SK-N-DZ (cell line): Measurements from ENCODE around the gene ZNF618.
"Not testable (repeated sequence)": the region's sequence is repeated elsewhere in the genome, so short reads cannot be mapped to it uniquely, and the experiment has no call there.

Experiments
- DNase-seq: peaks from one replicate; pipeline ENCODE4 v3.0.0-alpha.2; 2015; ENCODE audit warnings: low spot score

The ZNF618 gene

DNA sequence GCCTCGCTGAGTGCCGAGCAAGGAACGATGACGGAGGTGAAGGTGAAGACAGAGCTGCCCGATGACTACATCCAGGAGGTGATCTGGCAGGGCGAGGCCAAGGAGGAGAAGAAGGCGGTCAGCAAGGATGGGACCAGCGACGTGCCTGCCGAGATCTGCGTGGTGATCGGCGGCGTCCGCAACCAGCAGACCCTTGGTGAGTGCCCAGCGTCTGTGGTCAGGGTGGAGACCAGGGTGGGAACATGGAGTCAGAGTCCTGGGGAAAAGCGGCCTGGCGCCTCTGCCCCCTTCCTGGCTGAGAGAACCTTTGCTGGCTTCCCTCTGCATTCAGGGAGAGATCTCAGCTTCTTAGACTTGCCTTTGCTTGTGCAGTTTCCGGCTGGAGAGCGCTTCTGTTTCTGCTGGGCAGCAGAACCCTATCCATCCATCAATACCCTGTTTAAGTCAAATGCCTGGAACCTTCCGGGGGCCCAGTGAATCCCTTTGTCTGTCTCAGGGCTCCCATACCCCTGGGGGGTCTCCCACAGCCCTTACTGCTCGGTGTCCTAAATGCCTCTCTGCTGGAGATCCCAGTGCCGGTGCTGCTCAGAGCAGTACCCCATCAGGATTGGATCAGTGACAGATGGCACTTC, 112.4 kb downstream of the ZNF618 start:
- no peak for DNase-seq

DNA sequence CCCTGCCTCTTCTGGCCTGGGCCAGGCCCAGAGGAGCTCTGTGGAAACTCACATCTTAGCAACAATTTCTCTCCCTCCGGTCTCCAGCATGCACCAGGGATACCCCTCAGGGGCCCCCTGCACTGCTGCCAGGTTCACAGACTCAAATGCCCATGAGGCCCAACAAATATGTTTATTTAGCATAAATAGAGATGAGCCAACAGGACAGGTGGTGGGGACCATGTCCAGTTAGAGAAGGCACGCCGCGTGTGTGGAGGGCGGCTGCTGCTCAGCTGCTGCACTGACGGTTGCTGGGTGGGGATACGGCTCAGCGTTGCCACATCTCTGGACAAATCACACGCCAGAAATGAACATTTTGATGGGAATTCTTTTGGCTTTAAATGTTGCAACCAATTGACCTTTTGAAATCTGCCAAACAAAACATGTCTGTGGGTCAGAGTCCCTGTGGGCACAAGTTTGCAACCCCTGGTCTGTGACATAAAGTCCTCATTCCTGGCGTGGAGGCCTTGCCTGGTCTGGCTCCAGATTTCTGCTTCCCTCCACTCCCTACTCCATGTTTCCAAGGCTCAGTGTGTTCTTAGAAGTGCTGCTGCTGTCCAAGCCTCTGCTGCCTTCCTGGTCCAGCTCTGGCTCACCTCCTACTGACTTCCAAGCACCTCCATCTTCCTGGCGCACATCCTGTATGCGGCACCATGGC, 113.1 kb downstream of the ZNF618 start:
- DNase-seq = no peak

DNA sequence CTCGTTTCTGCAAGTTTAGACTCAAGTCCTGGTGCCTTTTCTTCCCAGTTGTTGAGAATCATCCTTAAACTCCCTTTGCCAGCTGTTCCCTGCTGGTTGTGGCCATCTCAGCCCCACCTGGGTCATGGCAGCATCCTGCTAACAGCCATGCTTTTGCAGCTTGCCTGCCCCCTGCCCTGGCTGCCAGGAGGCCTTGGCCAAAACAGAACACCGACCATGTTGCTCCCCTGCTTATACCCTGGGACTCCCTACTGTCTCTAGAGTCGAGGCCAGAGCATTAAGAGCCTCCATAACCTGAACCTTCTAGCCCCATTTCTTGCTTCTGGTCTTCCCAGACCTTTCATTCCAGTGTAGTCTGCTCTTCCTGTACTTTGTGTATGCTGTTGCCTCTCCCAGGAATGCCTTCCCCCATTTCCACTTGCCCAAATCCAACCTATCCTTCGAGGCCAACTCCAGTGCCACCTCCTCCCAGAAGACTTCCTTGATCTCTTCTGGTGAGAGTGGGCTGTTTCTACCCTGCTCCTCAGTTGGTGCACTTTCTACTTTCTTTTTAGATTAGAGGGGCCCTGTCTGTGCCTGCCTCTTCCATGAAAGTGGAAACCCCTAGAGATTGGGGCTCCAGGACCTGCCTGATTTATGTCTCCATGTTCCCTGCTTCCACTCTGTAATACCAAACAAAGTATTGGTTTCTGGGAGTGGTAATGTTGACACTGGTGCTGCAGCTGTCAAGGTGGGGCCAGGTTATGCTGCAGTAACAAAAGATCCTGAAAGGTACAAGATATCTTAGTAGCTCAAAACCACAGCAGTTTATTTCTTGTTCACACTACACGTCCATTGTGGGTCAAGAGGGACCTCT, 113.8 kb downstream of the ZNF618 start:
- no peak for DNase-seq

DNA sequence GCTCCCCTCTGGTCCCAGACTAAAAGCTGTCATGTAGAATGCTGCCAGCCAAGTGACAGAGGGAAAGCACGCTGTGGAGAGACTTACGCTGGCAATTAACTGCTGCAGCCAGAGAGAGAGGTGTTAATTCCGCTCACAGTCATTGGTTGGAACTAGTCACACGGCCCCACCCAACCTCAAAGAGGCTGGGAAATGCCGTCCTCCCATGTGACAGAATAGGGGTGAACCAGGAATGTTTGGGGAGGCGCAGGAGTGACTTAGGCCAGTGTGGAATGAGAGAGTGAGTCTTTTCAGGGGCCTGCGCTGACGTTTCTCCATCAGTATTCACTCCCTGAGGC, 114.4 kb downstream of the ZNF618 start:
- no peak for DNase-seq

DNA sequence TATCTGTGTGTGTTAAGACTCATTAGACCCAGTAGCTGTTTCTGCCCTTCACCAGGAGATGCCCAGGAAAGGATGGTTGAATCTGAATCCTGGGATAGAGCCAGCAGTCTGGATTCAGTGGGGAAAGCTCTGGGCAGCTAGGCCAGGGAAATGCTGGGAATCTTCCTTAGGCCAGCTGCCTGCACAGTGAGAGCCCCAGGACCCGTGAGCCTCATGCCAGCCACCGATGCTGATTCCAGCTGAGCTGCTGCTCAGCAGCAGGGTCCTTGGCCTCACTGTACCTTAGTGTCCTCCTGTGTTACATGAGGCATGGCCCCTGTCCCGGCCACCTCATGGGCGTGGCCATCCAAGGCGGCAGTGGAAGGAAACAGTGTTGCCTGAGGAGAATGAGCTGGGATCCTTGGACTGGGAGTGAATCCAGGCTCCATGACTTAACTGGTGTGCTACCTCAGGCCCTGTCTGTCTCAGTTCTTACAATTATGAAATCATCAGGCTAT, 114.9 kb downstream of the ZNF618 start:
- DNase-seq = no peak

DNA sequence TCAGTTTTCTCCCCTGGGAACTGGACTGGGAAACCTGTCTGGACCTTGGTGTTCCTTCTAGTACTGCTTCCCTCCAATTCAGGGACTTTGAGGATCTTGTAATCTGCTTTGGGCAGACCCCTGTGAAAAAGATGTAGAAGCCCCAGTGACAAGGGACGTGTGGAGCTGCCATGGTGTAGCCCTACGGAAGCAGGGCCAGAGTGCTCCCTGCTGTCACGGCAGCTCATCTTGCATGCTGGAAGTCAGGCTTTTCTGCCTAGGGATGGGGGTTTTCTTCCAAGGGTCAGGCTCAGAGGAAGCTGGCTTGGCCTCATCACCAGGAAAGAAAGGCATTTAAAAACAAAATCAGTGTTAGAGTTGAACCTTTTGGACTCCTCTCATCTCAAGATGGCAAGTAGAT, 115.6 kb downstream of the ZNF618 start:
- no peak for DNase-seq

DNA sequence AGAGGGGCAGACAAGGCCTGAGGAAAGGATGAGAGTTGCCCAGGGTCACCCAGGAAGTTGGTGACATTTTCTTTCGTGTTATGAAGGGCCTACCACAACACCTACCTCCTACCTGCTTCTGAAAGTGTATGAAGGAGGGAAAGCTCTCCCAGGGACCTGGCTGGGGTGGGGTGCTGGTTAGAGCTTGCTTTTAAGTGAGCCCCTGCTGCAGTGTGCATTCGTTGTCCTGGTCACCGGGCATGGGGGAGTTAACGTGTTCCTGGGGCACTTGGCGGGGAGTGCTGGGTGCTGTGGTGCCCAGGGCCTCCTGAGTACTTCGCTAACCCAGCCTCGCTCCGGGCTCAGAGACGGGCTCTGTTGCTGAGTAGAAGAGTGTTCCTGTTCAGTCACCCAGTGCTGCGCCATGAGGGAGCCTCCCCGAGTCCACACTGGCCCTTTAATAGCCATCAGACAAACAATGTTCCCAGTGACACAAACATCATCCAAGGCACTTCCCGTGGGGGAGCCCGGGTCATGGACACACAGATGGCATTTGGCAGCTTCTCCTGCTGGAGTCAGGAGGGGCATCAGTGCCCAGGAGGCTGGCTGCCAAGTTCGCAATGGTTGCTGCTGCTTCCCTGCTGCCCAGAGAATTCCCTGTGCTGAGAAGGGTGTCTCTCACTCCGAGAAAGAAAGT, 116.3 kb downstream of the ZNF618 start:
- no peak for DNase-seq

DNA sequence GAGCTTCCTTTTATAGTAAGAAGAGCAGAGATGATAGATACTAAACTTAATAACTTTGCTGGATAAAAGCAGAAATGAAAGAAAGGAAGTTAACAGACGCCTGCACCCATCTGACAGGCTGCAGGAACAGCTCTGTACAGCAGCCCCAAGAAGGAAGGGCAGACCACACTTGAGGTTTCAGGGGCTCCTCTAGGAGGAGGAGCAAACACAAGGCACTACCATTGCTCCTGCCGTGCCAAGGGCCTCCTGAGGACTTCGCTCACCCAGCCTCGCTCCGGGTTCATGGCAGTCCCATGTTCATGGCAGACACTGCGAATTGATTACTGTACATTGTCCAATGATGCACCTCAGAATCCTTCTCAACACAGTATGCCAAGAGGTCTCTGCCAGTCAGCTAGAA, 116.9 kb downstream of the ZNF618 start:
- no peak for DNase-seq

DNA sequence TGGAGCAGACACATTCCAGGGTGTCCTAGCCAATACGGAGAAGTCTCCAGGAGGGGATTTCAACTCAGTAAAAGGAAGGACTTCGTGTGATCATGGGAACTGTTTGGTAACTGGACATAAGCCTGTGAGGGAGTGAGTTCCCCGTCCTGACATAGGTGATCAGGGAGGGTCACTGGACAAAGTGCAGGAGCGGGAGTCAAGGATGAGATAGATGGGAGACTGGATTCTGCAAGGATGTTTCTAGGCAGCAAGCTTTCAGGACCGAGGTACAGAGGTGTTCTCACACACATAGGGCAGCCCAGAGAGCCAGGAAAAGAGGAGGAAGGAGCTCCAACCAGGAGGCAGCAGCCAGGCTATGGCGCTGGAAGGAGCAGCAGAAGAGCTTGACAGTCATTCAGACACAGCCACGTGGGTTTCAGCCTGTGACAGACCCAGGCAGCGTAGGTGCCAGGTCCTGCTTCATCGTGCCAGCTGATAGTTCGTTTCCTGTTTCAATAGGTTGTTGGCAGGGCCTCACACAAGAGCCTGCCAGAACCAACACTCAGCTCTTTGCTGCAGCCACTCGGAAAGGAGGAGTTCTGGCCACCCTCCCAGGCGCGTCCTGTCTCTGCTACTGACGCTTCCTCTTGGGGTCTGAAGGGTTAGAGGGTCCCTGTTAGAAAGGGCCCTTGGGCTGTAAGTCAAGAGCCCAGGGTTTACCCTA, 117.9 kb downstream of the ZNF618 start:
- DNase-seq = no peak

DNA sequence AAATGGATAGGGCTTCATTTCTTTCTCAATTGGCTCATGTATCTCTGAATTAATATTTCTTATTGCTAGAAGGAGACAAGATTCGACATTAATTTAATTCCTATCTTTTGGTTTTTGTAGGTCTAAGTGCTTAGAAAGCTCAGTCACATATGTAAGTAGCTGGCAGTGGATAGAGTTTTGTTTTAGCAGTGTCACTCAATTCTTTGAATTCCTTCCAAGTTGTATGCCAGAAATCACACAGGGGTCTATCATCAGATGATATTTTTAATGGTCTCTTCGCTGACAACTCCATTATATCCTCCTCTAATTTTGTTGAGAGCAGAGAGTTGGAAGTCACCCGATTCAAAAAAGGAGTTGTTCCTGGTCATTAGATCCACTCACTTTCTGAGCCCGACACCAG, 119.3 kb downstream of the ZNF618 start:
- DNase-seq = no peak

DNA sequence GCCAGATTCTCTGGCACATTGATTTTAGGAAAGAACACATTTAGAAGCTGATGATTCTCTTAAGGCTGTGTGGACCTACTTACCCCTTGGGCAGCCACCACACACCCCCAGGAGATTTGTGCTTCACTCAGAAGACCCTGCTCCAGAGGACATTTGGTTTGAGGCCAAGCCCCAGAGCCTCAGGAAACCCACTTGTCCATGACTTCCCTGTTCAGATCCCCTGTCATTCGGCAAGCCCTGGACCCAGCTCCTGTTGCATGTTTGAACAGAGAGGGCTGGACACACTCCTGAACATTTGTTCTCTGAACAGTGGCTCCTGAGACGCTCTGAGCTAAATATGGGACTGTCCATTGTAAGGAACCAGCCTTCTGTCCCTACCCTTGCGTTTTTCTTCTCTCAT, 119.9 kb downstream of the ZNF618 start:
- no peak for DNase-seq

DNA sequence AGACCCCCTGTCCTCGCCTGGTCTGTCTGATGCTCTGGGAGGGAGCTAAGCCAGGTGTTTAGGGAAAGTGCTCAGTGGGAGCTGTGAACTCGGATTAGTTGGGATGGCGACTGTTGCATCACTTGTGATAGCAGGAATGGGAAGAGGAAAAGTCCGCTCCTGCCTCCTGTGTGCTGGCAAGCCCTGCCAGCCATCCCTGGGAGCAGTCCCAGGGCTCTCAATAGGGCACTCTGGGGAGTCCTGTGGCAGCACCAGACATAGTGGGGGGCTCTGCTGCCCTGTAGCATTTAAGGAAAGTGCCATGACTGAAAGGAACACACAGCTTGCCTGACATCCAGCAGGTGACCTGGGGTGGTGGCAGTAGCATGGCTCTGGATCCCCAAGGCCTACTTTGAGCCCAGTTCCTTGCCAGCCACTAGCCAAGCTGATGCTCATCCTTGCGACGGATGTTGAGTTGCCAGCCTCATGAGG, 120.5 kb downstream of the ZNF618 start:
- no peak for DNase-seq

DNA sequence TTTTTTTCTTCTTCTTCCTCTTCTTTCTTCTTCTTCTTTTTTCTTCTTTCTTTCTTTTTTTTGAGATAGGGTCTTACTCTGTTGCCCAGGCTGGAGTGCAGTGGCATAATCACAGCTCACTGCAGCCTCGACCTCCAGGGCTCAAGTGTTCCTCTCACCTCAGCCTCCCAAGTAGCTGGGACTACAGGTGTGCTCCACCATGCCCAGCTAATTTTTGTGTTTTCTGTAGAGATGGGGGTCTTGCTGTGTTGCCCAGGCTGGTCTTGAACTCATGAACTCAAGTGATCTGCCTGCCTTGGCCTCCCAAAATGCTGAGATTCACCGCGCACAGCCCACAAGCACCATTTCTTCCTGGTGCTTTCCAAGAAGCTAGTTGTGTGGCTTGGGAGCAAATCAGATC, 121.0 kb downstream of the ZNF618 start:
- DNase-seq = not testable (repeated sequence)

DNA sequence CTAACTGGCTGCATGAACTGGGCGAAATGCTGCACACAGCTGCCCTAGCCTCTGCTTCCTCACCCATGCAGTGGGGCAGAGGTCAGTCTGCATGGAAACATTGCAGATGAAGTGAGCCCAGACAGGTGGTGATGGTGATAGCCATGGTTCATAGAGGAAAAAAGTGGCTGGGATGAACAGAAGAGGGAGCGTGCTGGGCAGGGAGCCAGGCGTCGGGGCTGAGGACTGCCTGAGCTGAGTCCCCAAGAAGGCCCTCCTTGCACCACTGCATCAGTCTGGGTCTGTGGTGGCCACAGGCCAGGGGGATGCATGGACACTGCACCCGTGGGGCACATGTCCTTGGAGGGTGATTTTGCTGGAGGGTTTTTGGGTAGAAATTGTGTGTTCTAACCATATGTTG, 121.5 kb downstream of the ZNF618 start:
- no peak for DNase-seq

DNA sequence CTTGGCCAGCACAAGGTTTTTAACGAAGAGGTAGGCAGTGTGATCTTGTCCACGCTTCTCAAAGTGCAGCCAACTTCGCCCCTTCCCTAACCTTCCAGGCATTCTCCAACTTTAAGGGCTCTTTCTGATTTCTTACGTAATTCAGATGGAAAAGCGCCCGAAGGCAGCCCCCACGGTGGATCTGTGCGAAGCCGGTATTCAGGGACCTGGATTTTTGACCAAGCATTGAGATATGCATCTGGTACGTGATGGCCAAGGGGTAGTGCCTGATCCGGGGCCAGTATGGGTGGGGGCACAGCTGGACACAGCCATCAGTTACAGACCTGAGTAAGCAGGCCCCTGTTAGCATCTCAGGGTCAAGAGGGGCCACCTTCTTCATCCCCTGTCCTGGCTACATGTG, 122.0 kb downstream of the ZNF618 start:
- no peak for DNase-seq

DNA sequence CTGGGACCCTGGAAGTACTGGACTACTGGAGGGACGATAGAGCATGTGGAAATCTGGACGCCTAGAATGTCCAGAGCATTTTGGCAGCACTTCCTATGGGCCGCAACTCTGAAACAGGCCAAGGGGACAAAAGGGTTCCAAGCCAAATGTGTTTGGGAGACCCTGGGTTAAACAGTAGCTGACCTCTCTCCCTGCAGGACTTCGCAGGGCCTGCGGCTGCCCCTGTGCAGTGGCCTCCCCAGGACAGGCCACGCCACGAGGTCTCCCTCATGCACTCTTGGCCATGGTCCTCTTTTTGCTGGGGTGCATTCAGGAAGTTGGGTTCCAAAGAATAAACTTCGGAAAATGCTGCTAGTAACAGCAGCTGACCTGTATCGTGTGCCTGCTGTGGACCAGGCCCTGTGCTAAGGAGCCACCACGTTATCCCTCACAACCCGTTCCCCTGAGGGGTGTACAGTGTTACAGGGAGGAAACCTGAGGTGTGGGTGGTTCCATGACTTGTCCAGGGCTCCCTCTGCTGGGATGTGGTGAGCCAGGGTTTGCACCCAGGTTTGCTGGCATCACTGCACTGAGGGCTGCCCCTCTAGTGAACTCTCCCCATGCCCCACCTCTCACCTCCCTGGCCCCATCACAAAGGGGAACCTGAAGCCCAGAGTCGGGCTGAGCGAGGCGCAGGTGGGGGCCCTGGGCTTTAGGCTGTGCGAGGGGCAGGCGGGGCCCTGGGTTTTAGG, 122.6 kb downstream of the ZNF618 start:
- DNase-seq = no peak

DNA sequence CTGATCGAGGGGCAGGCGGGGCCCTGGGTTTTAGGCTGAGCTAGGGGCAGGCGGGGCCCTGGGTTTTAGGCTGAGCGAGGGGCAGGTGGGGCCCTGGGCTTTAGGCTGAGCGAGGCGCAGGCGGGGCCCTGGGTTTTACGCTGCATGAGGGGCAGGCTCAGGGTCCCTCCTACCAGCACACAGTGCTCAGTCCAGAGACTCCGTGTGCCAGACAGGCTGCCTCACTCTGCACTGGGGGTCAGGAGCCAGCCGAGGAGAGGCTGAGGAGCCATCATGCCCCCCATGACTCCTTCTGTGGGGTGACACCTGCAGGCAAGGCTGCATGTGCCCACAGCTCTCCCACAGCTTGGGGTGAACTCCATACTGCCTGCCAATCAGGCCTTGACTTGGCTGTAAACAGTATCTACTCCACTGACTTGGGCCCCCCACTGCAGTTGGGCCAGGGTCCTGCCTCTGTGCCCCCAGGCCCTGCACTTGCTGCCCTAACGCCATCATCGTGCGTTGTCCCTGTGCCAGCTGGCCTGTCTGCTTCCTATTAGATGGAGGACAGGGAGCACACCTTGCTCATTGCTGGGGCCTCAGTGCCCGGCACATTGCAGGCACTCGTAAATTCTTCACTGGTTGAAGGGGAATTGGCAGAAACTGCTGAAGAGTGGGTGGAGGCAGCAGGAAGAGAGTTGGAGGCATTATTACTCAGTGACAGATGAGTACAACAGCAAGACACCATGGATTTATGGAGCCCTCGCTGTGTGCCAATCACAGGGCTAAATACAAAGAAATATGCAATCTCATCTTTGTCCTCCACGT, 123.3 kb downstream of the ZNF618 start:
- no peak for DNase-seq

DNA sequence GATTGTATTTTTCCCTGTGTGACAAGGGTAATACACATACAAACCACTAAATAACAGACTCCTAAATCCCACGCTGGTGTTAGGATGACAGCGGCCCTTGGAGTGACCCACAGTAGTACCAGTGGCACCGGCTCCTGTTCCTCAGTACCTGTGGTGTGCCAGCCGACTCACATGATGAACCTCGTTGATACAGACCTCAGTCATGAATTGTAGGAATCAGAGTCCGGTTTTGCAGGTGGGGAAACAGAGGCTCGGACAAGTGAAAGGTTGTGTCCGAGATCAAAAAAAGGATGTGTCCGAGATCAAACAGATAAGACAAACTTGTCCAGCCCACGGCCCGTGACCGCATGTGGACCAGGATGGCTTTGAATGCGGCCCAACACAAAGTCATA, 124.0 kb downstream of the ZNF618 start:
- no peak for DNase-seq

DNA sequence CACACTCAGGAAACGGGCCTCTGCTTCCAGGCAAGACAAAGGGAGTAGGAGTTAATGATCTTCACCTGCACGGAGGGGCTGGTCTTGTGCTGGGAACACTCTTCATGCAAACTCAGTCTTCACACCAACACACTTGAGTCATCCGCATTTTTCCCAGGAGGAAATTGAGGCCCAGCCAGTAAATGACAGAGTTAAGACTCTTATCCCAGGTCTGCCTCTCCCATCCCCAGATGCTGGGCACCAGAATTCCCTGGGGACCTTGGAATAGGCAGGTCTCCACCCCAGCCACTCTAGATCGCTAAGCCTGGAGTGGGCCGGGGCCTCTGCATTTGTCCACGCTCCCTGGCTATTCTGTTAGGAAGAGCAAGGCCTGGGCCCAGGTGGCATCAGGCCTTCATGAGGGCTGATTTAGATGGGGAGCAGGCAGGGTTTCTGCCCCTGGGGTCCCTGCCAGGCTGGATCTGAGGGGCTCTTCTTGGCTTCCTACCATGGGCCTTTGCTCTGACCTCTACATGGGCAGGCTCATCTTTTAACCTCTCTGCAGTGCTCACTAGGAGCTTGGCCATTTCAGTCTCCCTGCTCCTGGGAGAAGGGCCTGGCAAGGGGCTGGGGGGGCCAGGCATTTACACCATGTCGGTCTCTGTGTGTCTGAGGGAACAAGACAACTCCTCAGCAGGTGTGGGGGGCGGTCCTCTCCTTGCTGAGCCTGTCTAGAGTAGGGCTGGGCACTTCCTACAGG, 124.7 kb downstream of the ZNF618 start:
- no peak for DNase-seq
